Spinal cord (tissue), 10 donors: ENCODE measurements around the gene NMU. TPM values are rescaled to one million over a fixed set of nuclear protein-coding genes. Genes with fewer than 3 reads are reported as not detected.
"Not testable (repeated sequence)": the region's sequence is repeated elsewhere in the genome, so short reads cannot be mapped to it uniquely, and the experiment has no call there.

Experiments used
- DNase-seq, 6 donors: peaks; one replicate each; pipeline versions ENCODE4 v3.0.0 to v3.0.0-alpha.2; 2013 to 2015; ENCODE audit warnings: low spot score in 6 of 6, low read depth in 4 of 6
- H3K27ac ChIP-seq: one replicate; pipeline ENCODE4 v1.5.1; 2013; ENCODE audit warnings: low read depth, low read length, control low read depth
- H3K27me3 ChIP-seq: one replicate; pipeline ENCODE4 v1.6.1; 2013; ENCODE audit warnings: low read length; ENCODE audit not compliant: control insufficient read depth, insufficient read depth
- H3K36me3 ChIP-seq: one replicate; pipeline ENCODE4 v1.6.1; 2013; ENCODE audit warnings: low read length; ENCODE audit not compliant: control insufficient read depth, insufficient read depth
- H3K4me1 ChIP-seq: one replicate; pipeline ENCODE4 v1.6.1; 2013; ENCODE audit warnings: low read length; ENCODE audit not compliant: control insufficient read depth, insufficient read depth
- H3K4me3 ChIP-seq: one replicate; pipeline ENCODE4 v1.5.1; 2013; ENCODE audit warnings: low read depth, low read length, control low read depth
- H3K9me3 ChIP-seq: one replicate; pipeline ENCODE4 v1.6.1; 2013; ENCODE audit warnings: low read length; ENCODE audit not compliant: control insufficient read depth, insufficient read depth
- WGBS: methylation state at CpG from one replicate; pipeline ENCODE4 v1.1.5; 2013; ENCODE audit warnings: missing lambda C conversion rate; ENCODE audit not compliant: insufficient coverage; 5-methylcytosine and 5-hydroxymethylcytosine counted together
- polyA plus RNA-seq, 2 donors: library from polyadenylated mRNA; unstranded; fragments of 120-200 nt; gene quantifications; one replicate each; pipeline ENCODE4 v1.2.1, GENCODE V29; 2013; ENCODE audit not compliant: insufficient read length in 2 of 2
- total RNA-seq, 2 donors: library from RNA; depleted of rRNA in 1 of 2; stranded (reverse); fragments of 120-200 nt in 1 of 2; fragments of >200 nt in 1 of 2; gene quantifications; one replicate each; pipeline versions ENCODE4 v1.2.3 to v1.2.4, GENCODE V29; 2013 to 2014
- donor health status: healthy.

Gene NMU
- total and polyA plus RNA-seq, 4 donors = 5.1 to 11.2 (median 8.0) TPM

- Histone ChIP-seq H3K27ac (no peak overlapping the region), H3K36me3 (no peaks in the 10 kb centered on the region), H3K4me1 (peaks cover 13% of the 10 kb centered on the region), H3K27me3 (peaks cover 19% of the 10 kb centered on the region), H3K4me3 (no peak overlapping the region), H3K9me3 (no peaks in the 10 kb centered on the region)
- 8% methylated on average over 2 of the region's 3 CpGs for WGBS
- peak in 1 of 6 donors; percentile 30 for DNase-seq
Observed at GRCh38 chr4:55634417-55635128, 1.5 kb downstream of the NMU start.

- peaks cover 19% of the 10 kb centered on the region for H3K27me3 ChIP-seq
- no peaks in the 10 kb centered on the region for H3K36me3 ChIP-seq
- WGBS = no CpG with 5 or more reads among the region's 6 CpGs
- peaks cover 13% of the 10 kb centered on the region for H3K4me1 ChIP-seq
- no peaks in the 10 kb centered on the region for H3K9me3 ChIP-seq
- no peak for DNase-seq
- H3K27ac ChIP-seq = no peak overlapping the region
- H3K4me3 ChIP-seq = no peak overlapping the region
Observed at GRCh38 chr4:55633903-55634302, 2.2 kb downstream of the NMU start.

- WGBS = 60% methylated on average over 1 of the region's 2 CpGs
- Histone ChIP-seq H3K27me3 (no peaks in the 10 kb centered on the region), H3K4me3 (no peak overlapping the region)
Observed at GRCh38 chr4:55625835-55626234, 10.3 kb downstream of the NMU start.

GRCh38 chr4:55624063-55624462, 12.0 kb downstream of the NMU start:
- H3K27ac ChIP-seq, H3K4me3 ChIP-seq, DNase-seq, H3K36me3 ChIP-seq, H3K4me1 ChIP-seq, H3K27me3 ChIP-seq, H3K9me3 ChIP-seq: not testable (repeated sequence)
- WGBS = no CpG with 5 or more reads among the region's 1 CpG

More at GRCh38 chr4:55625835-55626234, 10.3 kb downstream of the NMU start:
- no peaks in the 10 kb centered on the region for H3K36me3 ChIP-seq
- no peak overlapping the region for H3K27ac ChIP-seq
- no peaks in the 10 kb centered on the region for H3K9me3 ChIP-seq
- DNase-seq = peak in 1 of 6 donors; percentile 15
- no peaks in the 10 kb centered on the region for H3K4me1 ChIP-seq

GRCh38 chr4:55618546-55619143, 17.5 kb downstream of the NMU start:
- H3K27me3 ChIP-seq = no peaks in the 10 kb centered on the region
- H3K4me3 ChIP-seq = no peak overlapping the region
- H3K4me1 ChIP-seq = no peaks in the 10 kb centered on the region
- no peaks in the 10 kb centered on the region for H3K9me3 ChIP-seq
- no peak overlapping the region for H3K27ac ChIP-seq
- DNase-seq = no peak
- no peaks in the 10 kb centered on the region for H3K36me3 ChIP-seq
- 80% methylated on average over 1 of the region's 1 CpG for WGBS

GRCh38 chr4:55617587-55618197, 18.4 kb downstream of the NMU start:
- Histone ChIP-seq H3K9me3 (no peaks in the 10 kb centered on the region), H3K4me3 (no peak overlapping the region), H3K4me1 (no peaks in the 10 kb centered on the region), H3K36me3 (no peaks in the 10 kb centered on the region), H3K27ac (no peak overlapping the region), H3K27me3 (no peaks in the 10 kb centered on the region)
- no CpG with 5 or more reads among the region's 1 CpG for WGBS
- no peak for DNase-seq

- no peak overlapping the region for H3K27ac ChIP-seq
- H3K27me3 ChIP-seq = no peaks in the 10 kb centered on the region
- H3K9me3 ChIP-seq = no peaks in the 10 kb centered on the region
- H3K4me1 ChIP-seq = no peaks in the 10 kb centered on the region
- no peak overlapping the region for H3K4me3 ChIP-seq
- H3K36me3 ChIP-seq = no peaks in the 10 kb centered on the region
- DNase-seq = no peak
- WGBS = 77% methylated on average over 3 of the region's 3 CpGs
Observed at GRCh38 chr4:55615008-55615407, 21.1 kb downstream of the NMU start.

- WGBS = 25% methylated on average over 1 of the region's 3 CpGs
- DNase-seq = no peak
- Histone ChIP-seq H3K9me3 (no peaks in the 10 kb centered on the region), H3K27ac (no peak overlapping the region), H3K4me1 (no peaks in the 10 kb centered on the region), H3K4me3 (no peak overlapping the region), H3K27me3 (no peaks in the 10 kb centered on the region), H3K36me3 (no peaks in the 10 kb centered on the region)
Observed at GRCh38 chr4:55613621-55614020, 22.5 kb downstream of the NMU start.

GRCh38 chr4:55612341-55612740, 23.8 kb downstream of the NMU start:
- no CpG with 5 or more reads among the region's 3 CpGs for WGBS
- H3K4me3 ChIP-seq = no peak overlapping the region
- no peaks in the 10 kb centered on the region for H3K36me3 ChIP-seq
- H3K27me3 ChIP-seq = no peaks in the 10 kb centered on the region
- H3K27ac ChIP-seq = no peak overlapping the region
- DNase-seq = no peak
- H3K4me1 ChIP-seq = no peaks in the 10 kb centered on the region
- no peaks in the 10 kb centered on the region for H3K9me3 ChIP-seq
